ENCODE data around the gene GRXCR1.

- TF ChIP-seq, protein P1, sequence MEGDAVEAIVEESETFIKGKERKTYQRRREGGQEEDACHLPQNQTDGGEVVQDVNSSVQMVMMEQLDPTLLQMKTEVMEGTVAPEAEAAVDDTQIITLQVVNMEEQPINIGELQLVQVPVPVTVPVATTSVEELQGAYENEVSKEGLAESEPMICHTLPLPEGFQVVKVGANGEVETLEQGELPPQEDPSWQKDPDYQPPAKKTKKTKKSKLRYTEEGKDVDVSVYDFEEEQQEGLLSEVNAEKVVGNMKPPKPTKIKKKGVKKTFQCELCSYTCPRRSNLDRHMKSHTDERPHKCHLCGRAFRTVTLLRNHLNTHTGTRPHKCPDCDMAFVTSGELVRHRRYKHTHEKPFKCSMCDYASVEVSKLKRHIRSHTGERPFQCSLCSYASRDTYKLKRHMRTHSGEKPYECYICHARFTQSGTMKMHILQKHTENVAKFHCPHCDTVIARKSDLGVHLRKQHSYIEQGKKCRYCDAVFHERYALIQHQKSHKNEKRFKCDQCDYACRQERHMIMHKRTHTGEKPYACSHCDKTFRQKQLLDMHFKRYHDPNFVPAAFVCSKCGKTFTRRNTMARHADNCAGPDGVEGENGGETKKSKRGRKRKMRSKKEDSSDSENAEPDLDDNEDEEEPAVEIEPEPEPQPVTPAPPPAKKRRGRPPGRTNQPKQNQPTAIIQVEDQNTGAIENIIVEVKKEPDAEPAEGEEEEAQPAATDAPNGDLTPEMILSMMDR (IDR thresholded peaks at IDR 0.05): no peak
- no peak for TF ChIP-seq KDM1A (IDR thresholded peaks at IDR 0.05; ENCODE audit: low read depth)
- TF ChIP-seq RAD21 (conservative IDR thresholded peaks at IDR 0.05 in 1 of 2, IDR thresholded peaks at IDR 0.05 in 1 of 2): no peak
- no peak for TF ChIP-seq SMC3 (IDR thresholded peaks at IDR 0.05)
- no peak for TF ChIP-seq ELK1 (IDR thresholded peaks at IDR 0.05; ENCODE audit: low read depth, low read length)
- no peak for TF ChIP-seq JUN (IDR thresholded peaks at IDR 0.05)
- TF ChIP-seq RNF2 (IDR thresholded peaks at IDR 0.05; ENCODE audit: borderline replicate concordance, low read depth): no peak
- no peak for TF ChIP-seq USF2 (IDR thresholded peaks at IDR 0.05)
- TF ChIP-seq POLR2A (IDR thresholded peaks at IDR 0.05; ENCODE audit: low read length): no peak
- TF ChIP-seq CEBPB (IDR thresholded peaks at IDR 0.05): no peak
- no peak for TF ChIP-seq MYC (IDR thresholded peaks at IDR 0.05; ENCODE audit: borderline replicate concordance, low read length)
- no peak for TF ChIP-seq PHF8 (IDR thresholded peaks at IDR 0.05; ENCODE audit: borderline replicate concordance, low read depth)
- no peak for TF ChIP-seq HOXA7 (CRISPR knock-in tag; IDR thresholded peaks at IDR 0.05)
Measured at GRCh38 chr4:42891644-42892043, 869 bp upstream of the GRXCR1 start.

Measured in A549 (cell line).